HCT116 (cell line): ENCODE measurements around the gene PPIL1. TPM values are rescaled to one million over a fixed set of nuclear protein-coding genes. Genes with fewer than 3 reads are reported as not detected.

ENCODE experiments used
- ATAC-seq: fragments of 200-7000 bp; cut with Tn5 transposase; 2 replicates; pipeline ENCODE4 v1.9.1; 2020; ENCODE audit warnings: mild to moderate bottlenecking, moderate library complexity
- BruUV-seq: library from RNA; stranded (reverse); fragments of 400-500 nt; replicated peaks from 2 replicates; lab custom pipeline; 2021; lab: Mats Ljungman, UMichigan
- CTCF ChIA-PET: fragments of 300-600 bp; sonication (Branson Sonifier 250); formaldehyde crosslinking; loops from one replicate; lab custom pipeline; 2021; ENCODE audit warnings: antibody characterized with exemption; lab: Charles Lee
- POLR2A ChIA-PET: fragments of 300-600, 350-600 bp; sonication (Branson Sonifier 250); formaldehyde crosslinking; loops from one replicate; lab custom pipeline; 2021; ENCODE audit warnings: antibody characterized with exemption; lab: Charles Lee
- RAD21 ChIA-PET, 2 experiments: fragments of 300-600 bp; sonication (Branson Sonifier 250); formaldehyde crosslinking; loops; one replicate each; lab custom pipeline; 2023; ENCODE audit warnings: low total read pairs in 2 of 2; ENCODE audit not compliant: uncharacterized antibody in 2 of 2, unreplicated experiment in 2 of 2, low non-redundant PET in 1 of 2; lab: Charles Lee
- DNase-seq: peaks from one replicate; pipeline ENCODE4 v3.0.0-alpha.2; 2010; ENCODE audit warnings: low read depth, low spot score
- H2AFZ ChIP-seq: fragments of 200-600 bp; shearing (Covaris generic), sonication (generic); 2 replicates; pipeline ENCODE4 v1.6.1; 2017; ENCODE audit warnings: low read depth, mixed run types, mixed read lengths, antibody characterized with exemption, low read length; ENCODE audit not compliant: poor library complexity, severe bottlenecking
- H3K27ac ChIP-seq: 2 replicates; pipeline ENCODE4 v1.5.1; 2012; ENCODE audit warnings: low read depth, low read length
- H3K27me3 ChIP-seq: fragments of 200-600 bp; sonication (generic); 2 replicates; pipeline ENCODE4 v1.6.1; 2016; ENCODE audit warnings: mixed run types, low read length, mixed read lengths; ENCODE audit not compliant: insufficient read depth
- H3K36me3 ChIP-seq, 2 experiments: fragments of 200-500 bp in 1 of 2; fragments of 200-600 bp in 1 of 2; sonication (Bioruptor generic) in 1 of 2; sonication (generic) in 1 of 2; 2 replicates each; pipeline versions ENCODE4 v1.5.1 to v1.6.1; 2014 to 2016; ENCODE audit warnings: low read length in 2 of 2, inconsistent platforms in 1 of 2, mixed read lengths in 1 of 2, mixed run types in 1 of 2; ENCODE audit not compliant: insufficient read depth in 2 of 2, control insufficient read depth in 1 of 2
- H3K4me1 ChIP-seq, 2 experiments: fragments of 200-600 bp in 1 of 2; sonication (generic) in 1 of 2; 2 replicates each; pipeline versions ENCODE4 v1.5.1 to v1.6.1; 2012 to 2017; ENCODE audit warnings: low read length in 2 of 2, inconsistent platforms in 1 of 2, mild to moderate bottlenecking in 1 of 2, mixed read lengths in 1 of 2, mixed run types in 1 of 2, moderate library complexity in 1 of 2; ENCODE audit not compliant: insufficient read depth in 2 of 2, control insufficient read depth in 1 of 2
- H3K4me2 ChIP-seq: fragments of 200-600 bp; sonication (generic); 2 replicates; pipeline ENCODE4 v1.6.1; 2017; ENCODE audit warnings: mixed run types, low read length, mixed read lengths
- H3K4me3 ChIP-seq, 2 experiments: fragments of 200-600 bp in 1 of 2; sonication (generic) in 1 of 2; replicated peaks in 1 of 2; 2 replicates each; pipeline ENCODE4 v1.5.1; 2011 to 2016; ENCODE audit warnings: low read length in 2 of 2, control low read depth in 1 of 2, low read depth in 1 of 2, mild to moderate bottlenecking in 1 of 2, mixed read lengths in 1 of 2, mixed run types in 1 of 2
- H3K79me2 ChIP-seq: fragments of 200-600 bp; sonication (generic); 2 replicates; pipeline ENCODE4 v1.6.1; 2017; ENCODE audit warnings: mild to moderate bottlenecking, mixed run types, low read length, moderate library complexity, mixed read lengths; ENCODE audit not compliant: insufficient read depth
- H3K9ac ChIP-seq: fragments of 200-600 bp; sonication (generic); 2 replicates; pipeline ENCODE4 v1.6.1; 2016; ENCODE audit warnings: low read length, mixed read lengths
- H3K9me2 ChIP-seq: fragments of 200-600 bp; sonication (generic), shearing (Covaris generic); 2 replicates; pipeline ENCODE4 v1.6.1; 2017; ENCODE audit warnings: mixed run types, mild to moderate bottlenecking, moderate library complexity; ENCODE audit not compliant: insufficient read depth
- H3K9me3 ChIP-seq, 2 experiments: fragments of 200-500 bp in 1 of 2; fragments of 200-600 bp in 1 of 2; sonication (Bioruptor generic) in 1 of 2; sonication (generic) in 1 of 2; 2 replicates each; pipeline ENCODE4 v1.6.1; 2014 to 2017; ENCODE audit warnings: low read length in 2 of 2, mixed read lengths in 2 of 2, inconsistent platforms in 1 of 2, low read depth in 1 of 2, mild to moderate bottlenecking in 1 of 2, mixed run types in 1 of 2, moderate library complexity in 1 of 2; ENCODE audit not compliant: control insufficient read depth in 1 of 2, insufficient read depth in 1 of 2
- H4K20me1 ChIP-seq: fragments of 200-600 bp; sonication (generic), shearing (Covaris generic); 2 replicates; pipeline ENCODE4 v1.6.1; 2017; ENCODE audit warnings: mixed run types, mild to moderate bottlenecking, moderate library complexity; ENCODE audit not compliant: insufficient read depth
- ELF1 ChIP-seq: IDR thresholded peaks from 2 replicates; pipeline ENCODE4 v1.6.1; 2012; ENCODE audit warnings: low read depth, borderline replicate concordance
- TCF7L2 ChIP-seq: IDR thresholded peaks from 2 replicates; pipeline ENCODE4 v1.7.0; 2011; ENCODE audit warnings: borderline replicate concordance, inconsistent platforms; ENCODE audit not compliant: insufficient read depth, insufficient read length; ENCODE audit errors: extremely low read depth
- YY1 ChIP-seq: IDR thresholded peaks from 2 replicates; pipeline ENCODE4 v1.6.1; 2011; ENCODE audit warnings: low read length, low read depth, moderate library complexity, mild to moderate bottlenecking; ENCODE audit not compliant: insufficient replicate concordance; ENCODE audit errors: extremely low read depth
- intact Hi-C: fragments of 100-400 bp; cut with micrococcal nuclease; formaldehyde crosslinking; loops from 2 replicates; pipeline ENCODE4 v1.10.0; 2022
- total RNA-seq: library from RNA; stranded (reverse); gene quantifications from one replicate; pipeline ENCODE4 v1.2.1, GENCODE V29; 2021; ENCODE audit not compliant: unreplicated experiment

Gene PPIL1
- total RNA-seq, 1 experiment from 2014 or later: 42.0 TPM

- POLR2A ChIA-PET: no interaction called here
- Histone ChIP-seq H3K4me3 (no peak overlapping the region), H3K9me3 (no peaks in the 10 kb centered on the region)
- BruUV-seq: no TSS peak
- no peak for TF ChIP-seq YY1
- TF ChIP-seq, all 23 proteins: peak for 0
- no peaks in the 10 kb centered on the region for H3K79me2 ChIP-seq
- no peaks in the 10 kb centered on the region for H4K20me1 ChIP-seq
- H3K27ac ChIP-seq: no peak overlapping the region
- H3K27me3 ChIP-seq: no peaks in the 10 kb centered on the region
- RAD21 ChIA-PET: interaction anchor here in 1 of 2 experiments (0.6 kb wide), 1 partner anchor 64 kb away, joined by 3 read pairs; no protein-coding TSS in a partner anchor
- H3K9me2 ChIP-seq: no peaks in the 10 kb centered on the region
- DNase-seq (no peak), ATAC-seq (no peak)
- no peaks in the 10 kb centered on the region for H3K36me3 ChIP-seq
- H3K4me2 ChIP-seq: no peak overlapping the region
- intact Hi-C loops: no loop called here
- no peak overlapping the region for H3K9ac ChIP-seq
- H2AFZ ChIP-seq: no peak overlapping the region
- CTCF ChIA-PET: interaction anchor here (1.6 kb wide), 1 partner anchor 19 kb away, joined by 7 read pairs; no protein-coding TSS in a partner anchor
- no peaks in the 10 kb centered on the region for H3K4me1 ChIP-seq
Measured at GRCh38 chr6:36830577-36830976, 44.0 kb downstream of the PPIL1 start.

- H3K9me3 ChIP-seq: no peaks in the 10 kb centered on the region
- H4K20me1 ChIP-seq: no peaks in the 10 kb centered on the region
- DNase-seq (no peak), ATAC-seq (no peak)
- H2AFZ ChIP-seq: no peak overlapping the region
- CTCF ChIA-PET: interaction anchor here (1.6 kb wide), 1 partner anchor 20 kb away, joined by 7 read pairs; no protein-coding TSS in a partner anchor
- TF ChIP-seq ELF1 (no peak), TCF7L2 (no peak)
- H3K36me3 ChIP-seq: no peaks in the 10 kb centered on the region
- no peaks in the 10 kb centered on the region for H3K27me3 ChIP-seq
- RAD21 ChIA-PET: interaction anchor here in 1 of 2 experiments (0.6 to 0.7 kb wide), 2 partner anchors 63 to 121 kb away, joined by 3 to 5 read pairs; no protein-coding TSS in a partner anchor
- no peak overlapping the region for H3K4me2 ChIP-seq
- no peak overlapping the region for H3K9ac ChIP-seq
- no TSS peak for BruUV-seq
- no peaks in the 10 kb centered on the region for H3K9me2 ChIP-seq
- POLR2A ChIA-PET: no interaction called here
- H3K4me3 ChIP-seq: no peak overlapping the region
- no peak overlapping the region for H3K27ac ChIP-seq
- intact Hi-C loops: no loop called here
- no peaks in the 10 kb centered on the region for H3K79me2 ChIP-seq
- H3K4me1 ChIP-seq: no peaks in the 10 kb centered on the region
Measured at GRCh38 chr6:36829919-36830544, 44.6 kb downstream of the PPIL1 start.
